Naive B cell (primary cell): ENCODE measurements around the gene MAZ. TPM values are rescaled to one million over a fixed set of nuclear protein-coding genes. Genes with fewer than 3 reads are reported as not detected.
A peak's percentile ranks its signal among the peaks of the same experiment; 100 is the strongest.
"Not testable (repeated sequence)": the region's sequence is repeated elsewhere in the genome, so short reads cannot be mapped to it uniquely, and the experiment has no call there.

Source experiments
- ATAC-seq, 2 donors: fragments of 150-1000 bp; cut with Tn5 transposase; 2 replicates each; pipeline ENCODE4 v1.10.0; 2021; ENCODE audit warnings: low read depth in 2 of 2, mild to moderate bottlenecking in 2 of 2, moderate library complexity in 2 of 2
- DNase-seq: peaks from one replicate; pipeline ENCODE4 v3.0.0; 2022
- H3K27ac Mint-ChIP-seq, 6 donors: one replicate each; pipeline ENCODE4 v1.8.0; 2020 to 2022; ENCODE audit warnings: mild to moderate bottlenecking in 6 of 6, mixed read lengths in 6 of 6, moderate library complexity in 5 of 6, inconsistent platforms in 2 of 6
- H3K27me3 Mint-ChIP-seq, 3 donors: one replicate each; pipeline ENCODE4 v1.8.0; 2021 to 2022; ENCODE audit warnings: mixed read lengths in 3 of 3, mild to moderate bottlenecking in 1 of 3
- H3K36me3 Mint-ChIP-seq, 2 donors: one replicate each; pipeline ENCODE4 v1.8.0; 2020 to 2022; ENCODE audit warnings: mixed read lengths in 2 of 2, inconsistent platforms in 1 of 2, mild to moderate bottlenecking in 1 of 2
- H3K4me1 Mint-ChIP-seq, 3 donors: one replicate each; pipeline ENCODE4 v1.8.0; 2020 to 2022; ENCODE audit warnings: mixed read lengths in 3 of 3, inconsistent platforms in 1 of 3, mild to moderate bottlenecking in 1 of 3, moderate library complexity in 1 of 3
- H3K4me3 Mint-ChIP-seq, 8 donors: one replicate each; pipeline ENCODE4 v1.8.0; 2020 to 2022; ENCODE audit warnings: mild to moderate bottlenecking in 8 of 8, mixed read lengths in 8 of 8, moderate library complexity in 8 of 8, inconsistent platforms in 2 of 8
- H3K9me3 Mint-ChIP-seq, 7 donors: one replicate each; pipeline ENCODE4 v1.8.0; 2020 to 2022; ENCODE audit warnings: mixed read lengths in 7 of 7, mild to moderate bottlenecking in 5 of 7, inconsistent platforms in 2 of 7, moderate library complexity in 1 of 7
- polyA plus RNA-seq, 6 donors: library from polyadenylated mRNA; unstranded; fragments of 300-500 nt; fragmentation: Illumina TruSeq; gene quantifications; one replicate each; pipeline ENCODE4 v1.2.3, GENCODE V29; 2021; ENCODE audit warnings: low read depth in 6 of 6

Gene MAZ
- polyA plus RNA-seq, 6 donors from 2014 or later = 16.1 to 30.6 (median 23.2) TPM

DNA sequence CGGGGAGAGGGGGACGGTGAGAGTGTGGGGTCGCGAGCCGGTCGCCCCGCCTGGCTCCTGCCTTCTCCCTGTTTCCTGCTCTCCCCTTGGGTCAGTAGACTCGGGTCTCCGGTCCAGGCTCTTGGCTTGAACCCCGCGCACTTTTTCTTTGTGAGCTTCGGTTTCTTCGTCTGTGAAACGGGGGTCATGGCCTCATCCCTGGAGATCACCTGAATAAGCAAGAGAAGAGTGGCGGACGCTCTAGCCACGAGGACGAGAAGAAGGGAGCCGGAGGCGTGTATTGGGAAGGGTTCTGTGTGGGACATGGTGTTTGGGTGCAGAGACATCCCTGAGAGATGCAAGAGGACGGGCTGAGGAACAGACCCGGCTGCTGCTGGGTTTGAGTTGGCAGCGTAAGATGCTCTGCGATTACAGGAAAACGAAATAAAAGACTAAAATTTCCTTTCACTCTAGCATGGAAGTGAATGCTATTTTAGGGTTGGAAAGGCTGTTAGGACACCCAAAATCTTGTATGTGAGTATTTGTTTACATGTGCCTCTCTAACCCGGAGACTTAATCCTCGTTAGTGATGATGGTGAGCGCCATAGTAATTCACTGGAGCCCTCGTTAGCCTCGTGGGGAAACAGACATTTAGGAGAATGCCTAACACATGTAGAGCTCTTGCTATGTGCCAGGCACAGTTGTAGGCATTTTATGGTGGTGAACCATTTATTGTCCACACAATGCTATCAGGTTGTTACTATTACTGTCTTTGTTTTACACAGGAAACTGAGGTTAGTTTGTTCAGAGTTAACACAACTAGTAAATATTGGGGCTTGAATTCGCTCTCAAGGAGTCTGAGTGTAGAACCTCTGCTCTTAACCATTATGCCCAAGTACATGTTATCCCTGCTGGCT, 15.1 kb upstream of the MAZ start:
- H3K4me1 Mint-ChIP-seq = peaks cover 31 to 36% (median 31%) of the 10 kb centered on the region in 3 donors
- ATAC-seq (peak in 1 of 2 donors; percentile 8), DNase-seq (no peak)
- no peaks in the 10 kb centered on the region for H3K27me3 Mint-ChIP-seq
- H3K36me3 Mint-ChIP-seq = no peaks in the 10 kb centered on the region
- peak overlapping the region; percentile 88 to 99 (median 98) for H3K4me3 Mint-ChIP-seq
- H3K27ac Mint-ChIP-seq = peak overlapping the region; percentile 94 to 99 (median 96)
- H3K9me3 Mint-ChIP-seq = no peaks in the 10 kb centered on the region

DNA sequence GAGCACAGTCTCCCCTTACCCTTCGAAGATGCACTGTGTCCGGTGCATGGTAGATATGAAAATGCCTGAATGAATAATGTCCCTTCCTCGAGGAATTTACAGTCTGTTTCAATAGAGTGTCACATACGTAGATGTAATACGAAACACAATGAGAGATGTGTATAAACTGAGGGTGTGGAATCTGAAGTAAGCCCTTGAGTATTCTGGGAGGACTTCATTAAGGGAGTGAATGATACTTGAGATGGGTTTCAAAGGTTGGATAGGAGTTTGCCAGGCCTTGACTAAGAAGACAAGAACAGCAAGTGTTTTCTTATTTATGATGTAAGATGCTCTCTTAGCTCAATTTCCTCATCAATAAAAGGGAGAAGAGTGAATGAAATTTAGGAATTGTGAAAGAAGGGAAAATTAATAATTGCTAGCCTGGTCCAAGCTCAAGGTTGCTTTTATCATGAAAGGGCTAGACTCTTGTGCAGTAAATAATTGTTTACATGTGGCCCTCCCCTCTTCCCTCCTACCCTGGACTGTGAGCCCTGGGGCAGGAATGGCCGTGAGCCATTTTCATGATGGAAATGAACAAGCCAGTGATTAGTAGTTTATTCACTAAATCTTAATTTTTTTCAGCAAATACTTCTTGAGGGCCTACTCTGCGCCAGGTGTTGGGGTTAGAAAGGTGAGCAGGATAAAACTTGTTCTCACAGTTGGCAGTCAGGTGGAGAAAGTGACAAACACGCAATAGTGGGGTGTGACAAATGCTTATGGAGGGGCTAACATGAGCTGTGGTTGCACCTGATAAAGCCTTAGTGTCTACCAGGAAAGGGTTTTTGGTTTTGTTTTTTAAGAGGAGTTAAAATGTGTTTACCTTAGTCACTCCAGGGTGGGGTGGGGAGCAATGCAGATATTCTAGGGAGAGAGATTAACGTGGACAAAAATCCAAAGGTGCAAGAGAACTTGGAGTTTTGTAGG, 14.2 kb upstream of the MAZ start:
- ATAC-seq = no peak
- H3K27ac Mint-ChIP-seq = peak overlapping the region in 2 of 6 donors; percentile 69 to 99
- DNase-seq = no peak
- peak overlapping the region; percentile 51 to 99 (median 93) for H3K4me3 Mint-ChIP-seq
- H3K9me3 Mint-ChIP-seq = no peaks in the 10 kb centered on the region
- H3K4me1 Mint-ChIP-seq = peaks cover 31 to 36% (median 31%) of the 10 kb centered on the region in 3 donors
- H3K36me3 Mint-ChIP-seq = peaks cover 0 to 6% of the 10 kb centered on the region in 2 donors
- no peaks in the 10 kb centered on the region for H3K27me3 Mint-ChIP-seq

DNA sequence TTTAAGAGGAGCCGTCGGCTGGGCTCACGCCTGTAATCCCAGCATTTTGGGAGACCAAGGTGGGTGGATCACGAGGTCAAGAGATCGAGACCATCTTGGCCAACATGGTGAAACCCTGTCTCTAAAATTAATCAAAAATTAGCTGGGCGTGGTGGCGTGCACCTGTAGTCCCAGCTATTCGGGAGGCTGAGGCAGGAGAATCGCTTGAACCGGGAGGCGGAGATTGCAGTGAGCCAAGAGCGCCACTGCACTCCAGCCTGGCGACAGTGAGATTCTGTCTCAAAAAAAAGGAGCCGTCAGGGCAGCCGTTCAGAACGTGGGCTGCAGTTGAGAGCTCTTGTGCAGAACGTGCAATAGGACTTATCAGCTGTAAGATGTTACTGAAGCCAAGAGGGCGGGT, 13.2 kb upstream of the MAZ start:
- not testable (repeated sequence) for H3K36me3 Mint-ChIP-seq, H3K4me3 Mint-ChIP-seq, DNase-seq, H3K27ac Mint-ChIP-seq, ATAC-seq, H3K27me3 Mint-ChIP-seq, H3K9me3 Mint-ChIP-seq
- H3K4me1 Mint-ChIP-seq = peaks cover 31 to 36% (median 31%) of the 10 kb centered on the region in 3 donors

DNA sequence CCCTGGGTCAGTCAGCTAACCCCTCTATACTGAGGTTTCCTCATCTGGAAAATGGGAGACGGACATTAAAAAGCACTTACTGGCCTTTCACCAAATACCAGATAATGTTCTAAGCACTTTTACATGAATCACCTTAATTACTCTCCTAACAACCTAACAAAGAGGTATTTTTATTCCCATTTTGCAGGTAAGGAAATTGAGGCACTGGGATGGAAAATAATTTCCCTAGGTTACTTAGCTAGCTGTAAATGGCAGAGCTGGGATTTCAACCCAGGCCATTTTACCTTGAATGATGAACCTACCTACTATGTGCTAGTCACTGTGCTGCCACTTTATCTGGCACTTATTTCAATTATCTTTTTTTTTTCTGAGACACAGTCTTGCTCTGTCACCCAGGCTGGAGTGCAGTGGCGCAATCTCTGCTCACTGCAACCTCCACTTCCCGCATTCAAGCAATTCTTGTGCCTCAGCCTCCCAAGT, 12.1 kb upstream of the MAZ start:
- DNase-seq (no peak), ATAC-seq (no peak)
- Mint-ChIP-seq H3K27me3 (no peaks in the 10 kb centered on the region), H3K36me3 (peaks cover 8 to 15% of the 10 kb centered on the region in 2 donors), H3K27ac (no peak overlapping the region), H3K4me1 (peaks cover 28 to 36% (median 29%) of the 10 kb centered on the region in 3 donors), H3K9me3 (no peaks in the 10 kb centered on the region), H3K4me3 (peak overlapping the region in 2 of 8 donors; percentile 42 to 47)

DNA sequence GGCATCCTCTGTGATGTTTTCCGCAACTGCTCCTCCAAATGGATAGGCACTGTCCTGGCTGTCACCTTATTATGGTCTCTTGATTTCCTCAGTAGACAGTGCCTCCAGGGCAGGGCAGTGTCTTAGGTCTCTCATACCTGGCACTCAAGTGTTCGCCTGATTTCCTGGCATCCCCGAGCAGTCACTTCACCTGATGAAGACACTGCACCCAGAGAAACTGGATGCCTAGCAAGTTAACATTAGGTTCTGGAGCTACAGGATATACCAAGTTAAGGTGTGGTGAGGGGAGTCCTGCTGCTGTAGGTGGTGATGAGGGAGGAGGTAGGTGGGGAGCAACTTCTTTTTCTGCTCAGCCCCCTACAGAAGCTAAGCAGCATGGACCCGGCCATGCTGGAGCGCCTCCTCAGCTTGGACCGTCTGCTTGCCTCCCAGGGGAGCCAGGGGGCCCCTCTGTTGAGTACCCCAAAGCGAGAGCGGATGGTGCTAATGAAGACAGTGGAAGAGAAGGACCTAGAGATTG, 3.9 kb upstream of the MAZ start:
- peaks cover 19 to 22% (median 21%) of the 10 kb centered on the region in 3 donors for H3K4me1 Mint-ChIP-seq
- peak overlapping the region in 2 of 6 donors; percentile 39 to 47 for H3K27ac Mint-ChIP-seq
- H3K27me3 Mint-ChIP-seq = no peaks in the 10 kb centered on the region
- peaks cover 0 to 15% of the 10 kb centered on the region in 2 donors for H3K36me3 Mint-ChIP-seq
- ATAC-seq = no peak
- H3K4me3 Mint-ChIP-seq = peak overlapping the region in 6 of 8 donors; percentile 20 to 94 (median 56)
- DNase-seq = no peak
- no peaks in the 10 kb centered on the region for H3K9me3 Mint-ChIP-seq

DNA sequence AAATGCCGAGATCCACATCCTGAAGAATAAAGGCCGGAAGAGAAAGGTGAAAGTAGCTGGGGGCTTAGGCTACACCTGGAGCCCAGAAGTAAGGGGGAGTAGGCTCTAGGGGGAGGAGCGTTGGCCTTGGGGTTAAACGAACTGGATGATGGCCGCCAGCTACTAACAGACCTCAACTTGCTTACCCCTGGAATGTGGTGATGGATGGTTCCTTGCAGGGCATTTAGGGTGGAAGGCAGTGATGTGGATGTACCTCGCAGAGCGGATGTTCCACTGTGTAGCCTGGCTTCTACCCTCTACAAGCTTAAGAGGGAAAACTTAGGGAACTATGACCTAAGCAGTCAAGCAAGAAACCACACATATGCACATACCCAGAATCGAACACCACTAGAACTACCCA, 2.3 kb upstream of the MAZ start:
- peaks cover 34 to 37% (median 35%) of the 10 kb centered on the region in 3 donors for H3K4me1 Mint-ChIP-seq
- ATAC-seq (no peak), DNase-seq (no peak)
- H3K27ac Mint-ChIP-seq = peak overlapping the region; percentile 36 to 98 (median 94)
- no peaks in the 10 kb centered on the region for H3K9me3 Mint-ChIP-seq
- H3K27me3 Mint-ChIP-seq = no peaks in the 10 kb centered on the region
- peak overlapping the region; percentile 94 to 100 (median 100) for H3K4me3 Mint-ChIP-seq
- H3K36me3 Mint-ChIP-seq = peaks cover 0 to 7% of the 10 kb centered on the region in 2 donors

DNA sequence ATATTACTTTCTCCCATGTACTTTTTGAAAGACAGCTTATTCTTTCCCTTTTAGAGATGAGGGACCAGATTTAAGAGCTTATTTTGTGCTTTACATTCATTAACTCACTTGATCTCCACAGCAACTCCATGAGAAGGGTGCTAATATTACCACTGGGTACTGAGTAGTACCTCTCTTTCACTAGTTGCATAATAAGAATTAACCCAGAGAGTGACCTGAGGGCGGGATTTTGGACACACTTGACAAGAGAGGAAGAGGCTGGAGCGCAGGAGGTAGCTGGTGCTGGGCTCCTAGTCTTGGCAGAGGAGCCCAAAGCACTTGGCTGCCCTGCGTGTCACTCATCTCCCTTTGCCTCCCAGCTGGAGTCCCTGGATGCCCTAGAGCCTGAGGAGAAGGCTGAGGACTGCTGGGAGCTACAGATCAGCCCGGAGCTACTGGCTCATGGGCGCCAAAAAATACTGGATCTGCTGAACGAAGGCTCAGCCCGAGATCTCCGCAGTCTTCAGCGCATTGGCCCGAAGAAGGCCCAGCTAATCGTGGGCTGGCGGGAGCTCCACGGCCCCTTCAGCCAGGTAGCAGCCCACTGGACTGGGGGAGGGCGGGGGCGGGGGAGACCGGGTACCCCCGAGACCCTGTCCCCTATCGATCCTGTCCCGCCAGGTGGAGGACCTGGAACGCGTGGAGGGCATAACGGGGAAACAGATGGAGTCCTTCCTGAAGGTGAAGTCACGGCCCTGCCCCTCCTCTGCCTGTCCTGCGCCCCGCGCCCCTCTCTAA, 1.7 kb upstream of the MAZ start:
- Mint-ChIP-seq H3K4me1 (peaks cover 35 to 37% (median 36%) of the 10 kb centered on the region in 3 donors), H3K4me3 (peak overlapping the region; percentile 94 to 100 (median 100)), H3K36me3 (peaks cover 0 to 7% of the 10 kb centered on the region in 2 donors), H3K27ac (peak overlapping the region; percentile 98 to 100 (median 100)), H3K27me3 (no peaks in the 10 kb centered on the region), H3K9me3 (no peaks in the 10 kb centered on the region)
- DNase-seq (no peak), ATAC-seq (no peak)

DNA sequence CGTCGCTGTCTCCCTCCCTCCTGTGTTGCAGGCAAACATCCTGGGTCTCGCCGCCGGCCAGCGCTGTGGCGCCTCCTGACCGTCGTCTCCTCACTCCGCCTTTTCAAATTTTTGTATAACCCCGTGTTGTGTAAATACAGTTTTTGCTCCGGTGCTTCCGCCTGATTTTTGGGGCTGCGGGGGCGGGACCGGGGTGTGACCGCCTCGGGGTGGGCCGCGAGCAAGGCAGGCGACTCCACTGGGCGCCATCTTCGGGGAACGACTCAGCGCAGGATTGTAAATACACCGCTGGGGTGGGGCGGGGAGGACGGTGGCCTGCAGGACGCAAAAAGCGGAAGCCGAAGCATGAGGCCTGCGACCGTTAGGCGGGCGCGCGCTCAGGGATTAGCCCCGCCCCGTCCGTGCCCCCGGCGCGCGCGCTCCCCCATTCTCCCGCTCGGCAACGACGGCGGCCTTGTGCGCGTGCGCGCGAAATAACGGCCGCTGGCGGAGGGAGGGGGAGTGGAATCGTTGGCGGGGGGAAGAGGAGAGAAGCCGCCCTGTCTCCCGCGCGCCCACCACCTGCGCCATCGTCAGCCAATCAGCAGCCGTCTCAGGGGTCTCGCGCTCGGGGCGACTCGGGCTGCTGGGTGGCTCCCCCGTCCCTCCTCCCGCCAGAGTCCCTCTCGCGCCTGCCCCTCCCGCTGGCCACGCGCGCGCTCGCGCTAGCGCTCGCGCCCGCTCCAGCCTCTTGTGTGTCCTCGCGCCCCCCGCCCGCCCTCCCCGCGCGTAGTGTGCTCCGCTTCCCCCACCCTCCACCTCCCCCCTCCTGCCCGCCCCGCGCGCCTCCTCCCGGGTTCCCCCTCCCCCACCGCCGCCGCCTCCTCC, 864 bp upstream of the MAZ start:
- H3K36me3 Mint-ChIP-seq = peaks cover 0 to 7% of the 10 kb centered on the region in 2 donors
- DNase-seq (peak; percentile 98), ATAC-seq (peak; percentile 70 to 75)
- H3K4me3 Mint-ChIP-seq = peak overlapping the region; percentile 94 to 100 (median 100)
- peaks cover 38 to 45% (median 39%) of the 10 kb centered on the region in 3 donors for H3K4me1 Mint-ChIP-seq
- no peaks in the 10 kb centered on the region for H3K9me3 Mint-ChIP-seq
- no peaks in the 10 kb centered on the region for H3K27me3 Mint-ChIP-seq
- H3K27ac Mint-ChIP-seq = peak overlapping the region; percentile 98 to 100 (median 100)

DNA sequence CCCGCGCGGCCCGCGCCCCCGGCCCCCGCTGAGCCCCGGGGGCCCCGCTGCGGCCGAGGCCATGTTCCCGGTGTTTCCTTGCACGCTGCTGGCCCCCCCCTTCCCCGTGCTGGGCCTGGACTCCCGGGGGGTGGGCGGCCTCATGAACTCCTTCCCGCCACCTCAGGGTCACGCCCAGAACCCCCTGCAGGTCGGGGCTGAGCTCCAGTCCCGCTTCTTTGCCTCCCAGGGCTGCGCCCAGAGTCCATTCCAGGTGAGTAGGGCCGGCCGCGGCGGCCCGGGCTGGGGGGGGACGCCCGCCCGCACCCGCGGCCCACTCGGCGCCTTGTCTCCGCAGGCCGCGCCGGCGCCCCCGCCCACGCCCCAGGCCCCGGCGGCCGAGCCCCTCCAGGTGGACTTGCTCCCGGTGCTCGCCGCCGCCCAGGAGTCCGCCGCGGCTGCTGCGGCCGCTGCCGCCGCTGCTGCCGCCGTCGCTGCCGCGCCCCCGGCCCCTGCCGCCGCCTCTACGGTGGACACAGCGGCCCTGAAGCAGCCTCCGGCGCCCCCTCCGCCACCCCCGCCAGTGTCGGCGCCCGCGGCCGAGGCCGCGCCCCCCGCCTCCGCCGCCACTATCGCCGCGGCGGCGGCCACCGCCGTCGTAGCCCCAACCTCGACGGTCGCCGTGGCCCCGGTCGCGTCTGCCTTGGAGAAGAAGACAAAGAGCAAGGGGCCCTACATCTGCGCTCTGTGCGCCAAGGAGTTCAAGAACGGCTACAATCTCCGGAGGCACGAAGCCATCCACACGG, 504 bp downstream of the MAZ start:
- Mint-ChIP-seq H3K4me3 (peak overlapping the region; percentile 78 to 95 (median 89)), H3K36me3 (peaks cover 0 to 7% of the 10 kb centered on the region in 2 donors)
- no peak for ATAC-seq

DNA sequence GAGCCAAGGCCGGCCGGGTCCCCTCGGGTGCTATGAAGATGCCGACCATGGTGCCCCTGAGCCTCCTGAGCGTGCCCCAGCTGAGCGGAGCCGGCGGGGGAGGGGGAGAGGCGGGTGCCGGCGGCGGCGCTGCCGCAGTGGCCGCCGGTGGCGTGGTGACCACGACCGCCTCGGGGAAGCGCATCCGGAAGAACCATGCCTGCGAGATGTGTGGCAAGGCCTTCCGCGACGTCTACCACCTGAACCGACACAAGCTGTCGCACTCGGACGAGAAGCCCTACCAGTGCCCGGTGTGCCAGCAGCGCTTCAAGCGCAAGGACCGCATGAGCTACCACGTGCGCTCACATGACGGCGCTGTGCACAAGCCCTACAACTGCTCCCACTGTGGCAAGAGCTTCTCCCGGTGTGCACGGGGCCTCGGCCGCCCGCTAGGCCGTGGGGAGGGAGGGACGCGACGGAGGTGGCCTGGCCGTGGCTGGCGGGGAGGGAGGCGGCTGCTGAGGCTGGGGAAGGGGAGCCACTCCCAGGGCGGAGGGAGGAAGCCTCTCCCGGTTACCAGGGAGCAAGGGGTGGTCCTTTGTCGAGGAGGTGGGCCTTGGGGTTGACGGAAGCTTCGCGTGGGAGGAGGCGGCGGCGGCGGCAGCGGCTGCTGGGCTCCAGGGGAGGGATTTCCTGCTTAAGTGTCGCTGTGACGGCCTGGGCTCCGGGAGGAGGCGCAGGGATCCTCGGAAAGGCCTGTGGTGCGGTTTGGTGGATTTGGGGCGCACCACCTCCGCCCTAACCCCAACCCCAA, 1.3 kb downstream of the MAZ start:
- H3K9me3 Mint-ChIP-seq = no peaks in the 10 kb centered on the region
- peak; percentile 85 for DNase-seq
- peak overlapping the region; percentile 85 to 98 (median 96) for H3K27ac Mint-ChIP-seq
- peaks cover 49 to 62% (median 51%) of the 10 kb centered on the region in 3 donors for H3K4me1 Mint-ChIP-seq
- H3K36me3 Mint-ChIP-seq = peaks cover 0 to 7% of the 10 kb centered on the region in 2 donors
- peak; percentile 39 to 46 for ATAC-seq
- peak overlapping the region; percentile 78 to 95 (median 89) for H3K4me3 Mint-ChIP-seq
- peaks cover 0 to 11% (median 6%) of the 10 kb centered on the region in 3 donors for H3K27me3 Mint-ChIP-seq

More for the DNA sequence above, 504 bp downstream of the MAZ start:
- peak; percentile 35 for DNase-seq
- Mint-ChIP-seq H3K27me3 (peaks cover 0 to 6% (median 5%) of the 10 kb centered on the region in 3 donors), H3K4me1 (peaks cover 48 to 59% (median 51%) of the 10 kb centered on the region in 3 donors), H3K9me3 (no peaks in the 10 kb centered on the region), H3K27ac (peak overlapping the region in 5 of 6 donors; percentile 90 to 98 (median 95))
